Smooth muscle cell (in vitro differentiated cells): ENCODE results near the gene RAB11FIP2. TPM values are rescaled to one million over a fixed set of nuclear protein-coding genes. Genes with fewer than 3 reads are reported as not detected.

Experiments used
- DNase-seq: peaks from one replicate; lab custom pipeline; 2025; ENCODE audit not compliant: unreplicated experiment; lab: John Stamatoyannopoulos, UW
- H2AFZ ChIP-seq: fragments of 200-600 bp; sonication (generic); 2 replicates; pipeline ENCODE4 v1.6.0; 2016; ENCODE audit warnings: antibody characterized with exemption, low read depth, mild to moderate bottlenecking
- H3F3A ChIP-seq: fragments of 200-600 bp; sonication (generic); 2 replicates; pipeline ENCODE4 v1.6.0; 2017; ENCODE audit warnings: antibody characterized with exemption, low read depth
- H3K27ac ChIP-seq: fragments of 200-600 bp; sonication (generic); 2 replicates; pipeline ENCODE4 v1.5.1; 2016; ENCODE audit warnings: low read depth, mild to moderate bottlenecking
- H3K27me3 ChIP-seq: fragments of 200-600 bp; sonication (generic); 2 replicates; pipeline ENCODE4 v1.6.1; 2016; ENCODE audit warnings: low read depth, mild to moderate bottlenecking
- H3K36me3 ChIP-seq: fragments of 200-600 bp; sonication (generic); 2 replicates; pipeline ENCODE4 v1.5.1; 2016; ENCODE audit warnings: low read depth
- H3K4me1 ChIP-seq: fragments of 200-600 bp; sonication (generic); 2 replicates; pipeline ENCODE4 v1.5.1; 2016; ENCODE audit warnings: low read depth
- H3K4me2 ChIP-seq: fragments of 200-600 bp; sonication (generic); 2 replicates; pipeline ENCODE4 v1.6.0; 2016; ENCODE audit warnings: mild to moderate bottlenecking
- H3K4me3 ChIP-seq: fragments of 200-600 bp; sonication (generic); 2 replicates; pipeline ENCODE4 v1.5.1; 2016; ENCODE audit warnings: mild to moderate bottlenecking
- H3K79me2 ChIP-seq: fragments of 200-600 bp; sonication (generic); 2 replicates; pipeline ENCODE4 v1.6.0; 2016; ENCODE audit warnings: low read depth, mild to moderate bottlenecking
- H3K9ac ChIP-seq: fragments of 200-600 bp; sonication (generic); 2 replicates; pipeline ENCODE4 v1.6.0; 2016; ENCODE audit warnings: low read depth
- H3K9me3 ChIP-seq: fragments of 200-600 bp; sonication (generic); replicated peaks from 2 replicates; pipeline ENCODE4 v1.5.1; 2016; ENCODE audit warnings: low read depth
- H4K20me1 ChIP-seq: fragments of 200-600 bp; sonication (generic); 2 replicates; pipeline ENCODE4 v1.6.0; 2016; ENCODE audit warnings: low read depth
- CTCF ChIP-seq: fragments of 200-600 bp; sonication (generic); IDR thresholded peaks from 2 replicates; pipeline ENCODE4 v1.5.1; 2017; ENCODE audit warnings: borderline replicate concordance, mild to moderate bottlenecking, antibody characterized with exemption; ENCODE audit not compliant: insufficient read depth, poor library complexity, severe bottlenecking
- WGBS: methylation state at CpG from one replicate; pipeline ENCODE4 v1.1.7; 2016; ENCODE audit warnings: low lambda C conversion rate; 5-methylcytosine and 5-hydroxymethylcytosine counted together
- polyA plus RNA-seq: library from polyadenylated mRNA; unstranded; fragments of >200 nt; fragmentation: Nextera tagmentation; extraction: Ambion mirVana; gene quantifications from 2 replicates; pipeline ENCODE4 v1.2.1, GENCODE V29; 2016
- total RNA-seq: library from RNA; depleted of rRNA; stranded (reverse); fragments of >200 nt; gene quantifications from 2 replicates; pipeline ENCODE4 v1.2.3, GENCODE V29; 2014

Gene RAB11FIP2
- total and polyA plus RNA-seq, 2 experiments from 2014 or later, result 9.0 to 41.2 TPM

- no peak for DNase-seq
- Histone ChIP-seq H3K4me2 (no peak overlapping the region), H4K20me1 (no peaks in the 10 kb centered on the region), H3K4me1 (peaks cover 72% of the 10 kb centered on the region), H3K9me3 (no peaks in the 10 kb centered on the region), H2AFZ (no peak overlapping the region), H3K9ac (no peak overlapping the region), H3K4me3 (no peak overlapping the region), H3K27ac (peak overlapping the region; percentile 4), H3F3A (no peaks in the 10 kb centered on the region), H3K27me3 (no peaks in the 10 kb centered on the region), H3K36me3 (no peaks in the 10 kb centered on the region), H3K79me2 (no peaks in the 10 kb centered on the region)
- WGBS, result 83% methylated on average over 12 of the region's 12 CpGs
- no peak for TF ChIP-seq CTCF
These were observed 29.5 kb downstream of the RAB11FIP2 start for GRCh38 chr10:118017071-118017740.

GRCh38 chr10:118012952-118013525 is 33.7 kb downstream of the RAB11FIP2 start:
- DNase-seq, result no peak
- H3K36me3 ChIP-seq, result peaks cover 5% of the 10 kb centered on the region
- no peak overlapping the region for H2AFZ ChIP-seq
- no peak overlapping the region for H3K4me2 ChIP-seq
- no peaks in the 10 kb centered on the region for H3F3A ChIP-seq
- H3K9ac ChIP-seq, result no peak overlapping the region
- H3K9me3 ChIP-seq, result no peaks in the 10 kb centered on the region
- H3K27me3 ChIP-seq, result no peaks in the 10 kb centered on the region
- no peak for TF ChIP-seq CTCF
- no peaks in the 10 kb centered on the region for H3K79me2 ChIP-seq
- no peak overlapping the region for H3K27ac ChIP-seq
- H3K4me3 ChIP-seq, result no peak overlapping the region
- H3K4me1 ChIP-seq, result peaks cover 57% of the 10 kb centered on the region
- no peaks in the 10 kb centered on the region for H4K20me1 ChIP-seq

- no peak overlapping the region for H3K27ac ChIP-seq
- no peak for DNase-seq
- 99% methylated on average over 3 of the region's 3 CpGs for WGBS
- H4K20me1 ChIP-seq, result no peaks in the 10 kb centered on the region
- H3F3A ChIP-seq, result no peaks in the 10 kb centered on the region
- no peak overlapping the region for H3K4me2 ChIP-seq
- no peaks in the 10 kb centered on the region for H3K9me3 ChIP-seq
- TF ChIP-seq CTCF, result no peak
- no peak overlapping the region for H2AFZ ChIP-seq
- no peak overlapping the region for H3K9ac ChIP-seq
- peaks cover 11% of the 10 kb centered on the region for H3K36me3 ChIP-seq
- no peaks in the 10 kb centered on the region for H3K27me3 ChIP-seq
- peaks cover 23% of the 10 kb centered on the region for H3K4me1 ChIP-seq
- no peak overlapping the region for H3K4me3 ChIP-seq
- no peaks in the 10 kb centered on the region for H3K79me2 ChIP-seq
These were observed 39.0 kb downstream of the RAB11FIP2 start for GRCh38 chr10:118007773-118008172.

- TF ChIP-seq CTCF, result no peak
These were observed 43.6 kb downstream of the RAB11FIP2 start for GRCh38 chr10:118003126-118003525.

More at GRCh38 chr10:118003126-118003525, 43.6 kb downstream of the RAB11FIP2 start:
- peaks cover 6% of the 10 kb centered on the region for H3K36me3 ChIP-seq
- H3K4me3 ChIP-seq, result no peak overlapping the region
- no peak overlapping the region for H3K27ac ChIP-seq
- H3F3A ChIP-seq, result no peaks in the 10 kb centered on the region
- no peak overlapping the region for H2AFZ ChIP-seq
- H3K9ac ChIP-seq, result no peak overlapping the region
- H3K4me2 ChIP-seq, result no peak overlapping the region
- WGBS, result 100% methylated on average over 1 of the region's 1 CpG
- peaks cover 11% of the 10 kb centered on the region for H3K4me1 ChIP-seq
- H4K20me1 ChIP-seq, result no peaks in the 10 kb centered on the region
- DNase-seq, result no peak
- H3K9me3 ChIP-seq, result no peaks in the 10 kb centered on the region
- H3K27me3 ChIP-seq, result no peaks in the 10 kb centered on the region
- H3K79me2 ChIP-seq, result no peaks in the 10 kb centered on the region
